A673 (cell line): ENCODE results near the gene DPCD.

Experiments
- CTCF ChIP-seq: fragments of 300-800, 200-600 bp; sonication (generic); conservative IDR thresholded peaks from 2 replicates; pipeline ENCODE4 v1.5.1; 2017; ENCODE audit warnings: low read depth, mild to moderate bottlenecking, antibody characterized with exemption, low read length, moderate library complexity, mixed read lengths
- EZH2 ChIP-seq: fragments of 200-600 bp; sonication (generic); IDR thresholded peaks from 2 replicates; pipeline ENCODE4 v1.6.1; 2017; ENCODE audit warnings: borderline replicate concordance, low read depth, mild to moderate bottlenecking, mixed read lengths, antibody characterized with exemption, low read length; ENCODE audit not compliant: poor library complexity, severe bottlenecking

DNA sequence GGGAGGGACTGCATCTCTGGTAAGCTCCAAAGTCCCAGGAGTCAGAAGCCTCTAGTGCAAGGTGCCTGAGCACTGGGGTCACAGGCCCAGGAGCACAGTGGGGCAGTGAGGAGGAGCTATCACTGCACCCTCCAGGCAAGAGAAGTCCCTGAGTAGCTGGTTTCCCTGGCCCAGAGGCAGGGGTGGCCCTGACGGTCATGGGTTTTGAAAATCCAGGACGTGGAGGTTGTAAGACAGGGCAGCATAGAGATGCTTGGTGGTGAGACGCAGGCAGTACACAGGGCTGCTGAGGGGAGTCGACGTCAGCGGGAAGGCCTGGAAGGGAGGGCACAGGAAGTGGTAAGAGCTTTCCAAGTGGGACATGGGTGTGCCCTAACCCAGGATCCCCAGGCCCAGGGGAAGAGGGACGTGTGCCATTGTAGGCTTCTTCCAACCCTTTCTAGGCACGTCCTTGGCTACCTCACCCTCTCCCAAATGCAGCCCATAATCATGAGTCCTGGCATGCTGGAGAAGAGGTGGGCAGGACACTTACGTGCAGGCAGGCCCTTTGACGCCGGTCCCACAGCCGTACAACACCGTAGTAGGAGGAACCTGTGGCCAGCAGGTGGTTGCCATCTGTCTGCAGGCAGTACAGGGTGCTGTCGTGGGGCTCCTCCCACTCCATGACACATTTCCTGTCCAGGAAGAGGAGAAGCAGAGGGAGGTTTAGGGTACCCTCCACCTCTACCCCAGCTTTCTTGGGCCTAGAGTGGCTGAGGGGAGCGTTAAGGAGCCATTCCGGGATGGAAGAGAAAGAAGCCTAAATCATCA lies 23.2 kb downstream of the DPCD start:
- TF ChIP-seq CTCF (no peak), EZH2 (no peak)
